Measurements from ENCODE around the gene TACSTD2.
"Not testable (repeated sequence)": the region's sequence is repeated elsewhere in the genome, so short reads cannot be mapped to it uniquely, and the experiment has no call there.

GRCh38 chr1:58549291-58549690 is 27.8 kb downstream of the TACSTD2 start:
- TF ChIP-seq POLR2AphosphoS5 (IDR thresholded peaks at IDR 0.05; ENCODE audit: insufficient read depth in 1 of 2, low read depth in 1 of 2); CTCF (IDR thresholded peaks at IDR 0.05): not testable (repeated sequence)
